Osteoblast (primary cell): ENCODE measurements around the gene SEMA4A. TPM values are rescaled to one million over a fixed set of nuclear protein-coding genes. Genes with fewer than 3 reads are reported as not detected.
"Not testable (repeated sequence)": the region's sequence is repeated elsewhere in the genome, so short reads cannot be mapped to it uniquely, and the experiment has no call there.

Experiments used
- DNase-seq: peaks from one replicate; pipeline ENCODE4 v3.0.0; 2011; ENCODE audit warnings: low spot score, mixed read lengths; ENCODE audit not compliant: insufficient read length; ENCODE audit errors: missing footprints
- H2AFZ ChIP-seq: 2 replicates; pipeline ENCODE4 v1.6.0; 2011; ENCODE audit warnings: mild to moderate bottlenecking, low read length
- H3K27ac ChIP-seq: 2 replicates; pipeline ENCODE4 v1.5.1; 2011; ENCODE audit warnings: mild to moderate bottlenecking, low read depth, low read length, moderate library complexity
- H3K27me3 ChIP-seq: 2 replicates; pipeline ENCODE4 v1.6.0; 2012; ENCODE audit warnings: mild to moderate bottlenecking, control low read depth, inconsistent platforms, low read length, moderate library complexity; ENCODE audit not compliant: insufficient read depth
- H3K36me3 ChIP-seq: 2 replicates; pipeline ENCODE4 v1.5.1; 2011; ENCODE audit warnings: mild to moderate bottlenecking, low read length, control low read depth, moderate library complexity; ENCODE audit not compliant: insufficient read depth
- H3K4me1 ChIP-seq: 2 replicates; pipeline ENCODE4 v1.5.1; 2011; ENCODE audit warnings: mild to moderate bottlenecking, low read length, control low read depth, moderate library complexity; ENCODE audit not compliant: insufficient read depth
- H3K4me2 ChIP-seq: 2 replicates; pipeline ENCODE4 v1.6.0; 2011; ENCODE audit warnings: mild to moderate bottlenecking, low read length; ENCODE audit not compliant: insufficient read depth
- H3K4me3 ChIP-seq: fragments of 200-600 bp; sonication (generic); 3 replicates; pipeline ENCODE4 v1.5.1; 2012; ENCODE audit warnings: mild to moderate bottlenecking, low read length, inconsistent platforms; ENCODE audit not compliant: insufficient read depth
- H3K79me2 ChIP-seq: 2 replicates; pipeline ENCODE4 v1.6.0; 2012; ENCODE audit warnings: mild to moderate bottlenecking, low read length, control low read depth, inconsistent platforms; ENCODE audit not compliant: insufficient read depth
- H3K9me3 ChIP-seq: 2 replicates; pipeline ENCODE4 v1.5.1; 2011; ENCODE audit warnings: low read depth, low read length, control low read depth
- H4K20me1 ChIP-seq: 2 replicates; pipeline ENCODE4 v1.6.0; 2012; ENCODE audit warnings: mild to moderate bottlenecking, low read length, control low read depth; ENCODE audit not compliant: insufficient read depth
- total RNA-seq: library from RNA; depleted of rRNA; stranded (reverse); fragments of >200 nt; gene quantifications from 2 replicates; pipeline ENCODE4 v1.2.3, GENCODE V29; 2012
- TF ChIP-seq, protein P1 (sequence below): IDR thresholded peaks from 2 replicates; pipeline ENCODE4 v1.5.1; 2011; ENCODE audit warnings: mild to moderate bottlenecking, low read depth, low read length, moderate library complexity; ENCODE audit errors: extremely low read depth

Gene SEMA4A
- total RNA-seq, 1 donor: 1.8 TPM

- Histone ChIP-seq H3K27me3 (no peaks in the 10 kb centered on the region), H3K79me2 (peaks cover 85% of the 10 kb centered on the region), H3K4me2 (peak overlapping the region; percentile 84), H3K4me1 (peaks cover 95% of the 10 kb centered on the region), H3K4me3 (peak overlapping the region; percentile 67), H4K20me1 (peaks cover 43% of the 10 kb centered on the region), H2AFZ (no peak overlapping the region), H3K27ac (peak overlapping the region; percentile 100), H3K36me3 (peaks cover 23% of the 10 kb centered on the region), H3K9me3 (no peaks in the 10 kb centered on the region)
- TF ChIP-seq, protein P1, sequence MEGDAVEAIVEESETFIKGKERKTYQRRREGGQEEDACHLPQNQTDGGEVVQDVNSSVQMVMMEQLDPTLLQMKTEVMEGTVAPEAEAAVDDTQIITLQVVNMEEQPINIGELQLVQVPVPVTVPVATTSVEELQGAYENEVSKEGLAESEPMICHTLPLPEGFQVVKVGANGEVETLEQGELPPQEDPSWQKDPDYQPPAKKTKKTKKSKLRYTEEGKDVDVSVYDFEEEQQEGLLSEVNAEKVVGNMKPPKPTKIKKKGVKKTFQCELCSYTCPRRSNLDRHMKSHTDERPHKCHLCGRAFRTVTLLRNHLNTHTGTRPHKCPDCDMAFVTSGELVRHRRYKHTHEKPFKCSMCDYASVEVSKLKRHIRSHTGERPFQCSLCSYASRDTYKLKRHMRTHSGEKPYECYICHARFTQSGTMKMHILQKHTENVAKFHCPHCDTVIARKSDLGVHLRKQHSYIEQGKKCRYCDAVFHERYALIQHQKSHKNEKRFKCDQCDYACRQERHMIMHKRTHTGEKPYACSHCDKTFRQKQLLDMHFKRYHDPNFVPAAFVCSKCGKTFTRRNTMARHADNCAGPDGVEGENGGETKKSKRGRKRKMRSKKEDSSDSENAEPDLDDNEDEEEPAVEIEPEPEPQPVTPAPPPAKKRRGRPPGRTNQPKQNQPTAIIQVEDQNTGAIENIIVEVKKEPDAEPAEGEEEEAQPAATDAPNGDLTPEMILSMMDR: no peak
- DNase-seq: peak; percentile 87
Measured at GRCh38 chr1:156122519-156123355, 30.6 kb upstream of the SEMA4A start.

DNA sequence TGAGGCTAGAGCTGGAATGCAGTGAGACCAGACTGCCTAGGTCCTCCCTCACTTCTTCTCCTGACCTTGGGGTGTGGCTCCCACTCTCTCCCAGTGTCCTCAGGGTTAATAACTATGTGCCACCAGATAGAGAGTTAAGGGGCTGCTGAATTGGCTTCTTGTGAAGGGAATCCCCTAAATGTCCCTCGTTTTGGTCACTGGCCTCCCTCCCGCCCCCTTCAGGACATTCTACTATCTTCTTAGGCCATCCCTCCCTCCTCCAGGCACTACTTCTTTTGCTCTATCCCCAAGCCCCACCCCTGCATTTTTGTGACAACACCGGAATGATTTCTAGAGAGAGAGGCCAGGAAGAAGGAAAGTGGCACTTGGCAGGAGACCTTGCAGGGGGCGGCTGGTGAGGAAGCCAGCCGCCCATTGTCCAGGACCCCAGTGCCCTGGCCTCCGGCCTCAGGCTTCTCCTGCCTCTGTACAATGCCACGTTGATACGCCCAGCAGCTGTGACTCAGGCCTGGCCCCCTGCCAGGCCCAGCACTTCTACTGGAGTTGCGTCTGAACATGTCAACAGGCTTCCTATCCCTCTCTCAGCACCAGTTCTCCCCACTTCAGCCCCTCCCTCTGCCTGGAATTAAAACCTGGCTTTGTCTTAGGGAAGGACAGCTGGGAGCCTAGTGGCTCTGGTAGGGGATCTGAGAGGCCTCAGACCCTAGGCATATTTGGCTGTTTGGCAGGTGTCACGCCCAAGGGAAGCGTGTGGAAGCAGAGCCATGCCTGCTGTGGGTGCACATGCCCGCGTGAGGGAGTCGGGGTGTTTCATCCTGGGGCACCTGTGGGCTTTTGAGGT, 29.8 kb upstream of the SEMA4A start:
- peaks cover 95% of the 10 kb centered on the region for H3K4me1 ChIP-seq
- no peaks in the 10 kb centered on the region for H3K9me3 ChIP-seq
- peak overlapping the region; percentile 67 for H3K4me3 ChIP-seq
- H3K36me3 ChIP-seq: peaks cover 14% of the 10 kb centered on the region
- H2AFZ ChIP-seq: no peak overlapping the region
- H3K27ac ChIP-seq: peak overlapping the region; percentile 100
- peak overlapping the region; percentile 84 for H3K4me2 ChIP-seq
- H4K20me1 ChIP-seq: peaks cover 36% of the 10 kb centered on the region
- peaks cover 85% of the 10 kb centered on the region for H3K79me2 ChIP-seq
- DNase-seq: peak; percentile 83
- H3K27me3 ChIP-seq: no peaks in the 10 kb centered on the region
- TF ChIP-seq, protein P1: peak; percentile 38

DNA sequence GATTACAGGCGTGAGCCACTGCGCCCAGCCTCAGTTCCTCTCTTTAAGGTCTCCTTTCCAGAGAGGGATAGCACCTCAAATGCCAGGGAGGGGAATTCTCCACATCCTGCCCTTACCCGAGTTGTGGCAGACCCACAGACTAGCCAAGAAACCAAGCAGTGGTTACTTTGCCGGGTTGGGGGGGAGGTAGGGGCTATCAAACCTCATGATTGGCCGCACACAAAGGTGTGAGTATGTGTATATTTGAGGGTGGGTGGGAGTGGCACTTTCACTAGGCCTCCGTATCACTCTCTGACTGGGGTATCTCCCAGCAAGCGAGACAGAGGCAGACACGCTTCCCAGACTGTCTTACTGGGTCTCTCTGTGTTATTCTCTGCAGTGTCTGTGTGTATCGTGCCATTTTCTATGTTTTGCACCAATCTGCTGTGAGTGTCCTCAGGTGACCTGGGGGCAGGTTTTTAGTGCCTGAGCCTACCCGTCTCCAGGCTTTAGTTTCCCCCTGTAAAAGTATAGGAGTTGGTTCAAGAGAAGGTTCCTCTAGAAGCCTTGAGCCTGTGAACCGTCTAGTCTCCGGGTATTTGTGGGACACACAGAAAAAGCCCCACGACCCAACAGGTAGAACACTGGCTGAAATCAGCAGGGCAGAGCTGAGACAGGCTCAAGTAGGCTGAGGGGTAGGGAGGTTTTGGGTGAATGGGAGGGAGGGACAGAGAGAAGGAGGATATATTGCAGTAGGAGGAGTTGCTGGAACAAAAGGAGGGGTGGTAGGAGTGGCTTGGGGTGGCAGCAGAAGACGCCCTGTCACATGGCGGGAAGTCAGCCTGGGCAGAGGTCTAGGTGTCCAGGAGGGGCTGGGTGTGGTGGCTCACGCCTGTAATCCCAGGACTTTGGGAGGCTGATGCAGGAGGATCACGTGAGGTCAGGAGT, 28.6 kb upstream of the SEMA4A start:
- H3K4me3 ChIP-seq: no peak overlapping the region
- no peak for DNase-seq

GRCh38 chr1:156125544-156125943, 27.8 kb upstream of the SEMA4A start:
- peak overlapping the region; percentile 100 for H3K27ac ChIP-seq
- peaks cover 95% of the 10 kb centered on the region for H3K4me1 ChIP-seq
- not testable (repeated sequence) for H3K9me3 ChIP-seq, H3K27me3 ChIP-seq, H2AFZ ChIP-seq, H3K4me3 ChIP-seq, DNase-seq
- H3K79me2 ChIP-seq: peaks cover 88% of the 10 kb centered on the region
- peak overlapping the region; percentile 77 for H3K4me2 ChIP-seq
- H4K20me1 ChIP-seq: peaks cover 26% of the 10 kb centered on the region
- peaks cover 11% of the 10 kb centered on the region for H3K36me3 ChIP-seq

More for the DNA sequence above, 28.6 kb upstream of the SEMA4A start:
- no peaks in the 10 kb centered on the region for H3K9me3 ChIP-seq
- H3K27me3 ChIP-seq: no peaks in the 10 kb centered on the region
- peak overlapping the region; percentile 100 for H3K27ac ChIP-seq
- peaks cover 88% of the 10 kb centered on the region for H3K79me2 ChIP-seq
- TF ChIP-seq, protein P1: no peak
- H3K4me1 ChIP-seq: peaks cover 96% of the 10 kb centered on the region
- H4K20me1 ChIP-seq: peaks cover 31% of the 10 kb centered on the region
- H3K36me3 ChIP-seq: peaks cover 16% of the 10 kb centered on the region
- peak overlapping the region; percentile 77 for H3K4me2 ChIP-seq
- no peak overlapping the region for H2AFZ ChIP-seq
